GM12878 (cell line): ENCODE data around the gene YY1.

Experiments
- BHLHE40 ChIP-seq, 2 experiments: fragments of 450-650 bp in 1 of 2; IDR thresholded peaks; 2 replicates each; pipeline ENCODE4 v1.6.1; 2011 to 2017; ENCODE audit warnings: low read depth in 2 of 2, borderline replicate concordance in 1 of 2, improper control_type of control experiment in 1 of 2, low read length in 1 of 2, mild to moderate bottlenecking in 1 of 2
- CTCF ChIP-seq, 3 experiments: IDR thresholded peaks in 2 of 3; conservative IDR thresholded peaks in 1 of 3; 2 replicates each; pipeline ENCODE4 v1.5.1; 2011; ENCODE audit warnings: low read depth in 3 of 3, low read length in 3 of 3, mild to moderate bottlenecking in 3 of 3, control low read depth in 2 of 3, moderate library complexity in 2 of 3, inconsistent platforms in 1 of 3, mixed read lengths in 1 of 3; ENCODE audit not compliant: control insufficient read depth in 2 of 3, insufficient read depth in 1 of 3; ENCODE audit errors: extremely low read depth in 1 of 3
- FOS ChIP-seq: IDR thresholded peaks from 3 replicates; pipeline ENCODE4 v1.6.1; 2011; ENCODE audit warnings: borderline replicate concordance; ENCODE audit not compliant: insufficient read length; ENCODE audit errors: extremely low read depth
- POLR2AphosphoS5 ChIP-seq: IDR thresholded peaks from 2 replicates; pipeline ENCODE4 v1.6.1; 2011; ENCODE audit warnings: mild to moderate bottlenecking, low read length, inconsistent platforms
- USF2 ChIP-seq: IDR thresholded peaks from 2 replicates; pipeline ENCODE4 v1.6.1; 2011; ENCODE audit warnings: low read depth, low read length, improper control_type of control experiment, borderline replicate concordance
- ZNF217 ChIP-seq: fragments of 450-650 bp; IDR thresholded peaks from 2 replicates; pipeline ENCODE4 v1.6.1; 2017; ENCODE audit warnings: antibody characterized with exemption, mild to moderate bottlenecking

DNA sequence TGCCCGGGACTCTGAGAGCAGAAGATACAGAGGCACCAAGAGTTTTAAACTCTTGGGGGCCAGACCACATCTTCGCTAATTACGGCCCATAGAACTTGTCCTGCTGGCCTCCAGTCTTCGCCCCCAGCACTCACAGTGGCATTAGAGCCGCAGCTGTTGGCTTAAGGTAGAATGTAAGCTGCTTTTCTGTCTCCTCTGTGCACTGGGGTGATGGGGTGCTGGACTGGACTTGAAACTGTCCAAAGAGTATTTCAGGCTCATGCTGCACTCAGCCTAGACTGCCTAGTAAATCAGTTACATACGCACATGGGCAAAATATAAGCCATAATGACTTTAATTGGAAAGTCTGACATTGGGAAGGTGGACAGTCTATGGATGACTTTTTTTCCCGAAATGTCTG is 29.0 kb downstream of the YY1 start:
- TF ChIP-seq USF2 (no peak), ZNF217 (no peak), BHLHE40 (IDR thresholded peaks at IDR 0.05; ENCODE audit: borderline replicate concordance in 1 of 2, low read depth in 2 of 2, low read length in 1 of 2) (no peak), CTCF (IDR thresholded peaks at IDR 0.05 in 2 of 3, conservative IDR thresholded peaks at IDR 0.05 in 1 of 3; ENCODE audit: control insufficient read depth in 2 of 3, extremely low read depth in 1 of 3, insufficient read depth in 1 of 3, low read depth in 3 of 3, low read length in 3 of 3) (no peak), FOS (no peak), POLR2AphosphoS5 (no peak)
